ENCODE data around the gene ATP5IF1.

The ATP5IF1 gene

DNA sequence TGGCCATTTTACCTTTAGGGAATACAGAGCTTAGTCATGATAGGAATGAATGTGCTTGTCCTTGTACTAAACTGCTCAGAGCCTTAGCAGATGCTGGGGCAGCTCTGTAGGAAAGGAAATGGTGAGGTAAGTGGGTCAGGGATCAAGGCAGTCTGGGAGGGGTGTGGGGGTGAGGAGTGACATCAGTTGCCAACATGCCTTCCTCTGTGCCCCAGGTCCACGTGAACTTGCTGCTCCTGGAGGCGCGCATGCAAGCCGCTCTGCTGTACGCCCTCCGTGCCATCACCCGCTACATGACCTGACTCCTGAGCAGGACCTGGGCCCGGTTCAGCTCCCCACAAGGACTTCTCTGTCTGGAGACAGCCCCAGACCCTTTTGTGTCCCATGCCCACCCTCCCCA, 44.6 kb downstream of the ATP5IF1 start:
- H3K36me3 ChIP-seq (ENCODE audit: control insufficient read depth in 5 of 5, insufficient read depth in 5 of 5, low read length in 5 of 5), result peaks cover 6 to 56% (median 35%) of the 10 kb centered on the region in 5 donors
- peaks cover 14 to 51% (median 46%) of the 10 kb centered on the region in 5 donors for H3K4me1 ChIP-seq (ENCODE audit: control insufficient read depth in 5 of 5, insufficient read depth in 5 of 5, low read length in 5 of 5)
- H3K9ac ChIP-seq (ENCODE audit: low read length in 5 of 5), result peak overlapping the region in 4 of 5 donors; percentile 21 to 61 (median 40)
- no peaks in the 10 kb centered on the region for H3K27me3 ChIP-seq (ENCODE audit: control insufficient read depth in 5 of 5, insufficient read depth in 4 of 5, low read length in 5 of 5)
- no peaks in the 10 kb centered on the region for H3K9me3 ChIP-seq (ENCODE audit: control insufficient read depth in 5 of 5, low read length in 5 of 5)
- H3K4me3 ChIP-seq (ENCODE audit: low read depth in 1 of 5, low read length in 5 of 5), result peak overlapping the region; percentile 5 to 40 (median 13)
- peak overlapping the region; percentile 89 for H3K27ac ChIP-seq (ENCODE audit: low read depth, low read length)

GRCh38 chr1:28280977-28281381, 45.1 kb downstream of the ATP5IF1 start:
- Histone ChIP-seq H3K4me3 (ENCODE audit: low read depth in 1 of 5, low read length in 5 of 5) (peak overlapping the region; percentile 5 to 40 (median 13)), H3K27ac (ENCODE audit: low read depth, low read length) (peak overlapping the region; percentile 89), H3K4me1 (ENCODE audit: control insufficient read depth in 5 of 5, insufficient read depth in 5 of 5, low read length in 5 of 5) (peaks cover 14 to 52% (median 46%) of the 10 kb centered on the region in 5 donors), H3K27me3 (ENCODE audit: control insufficient read depth in 5 of 5, insufficient read depth in 4 of 5, low read length in 5 of 5) (no peaks in the 10 kb centered on the region), H3K9ac (ENCODE audit: low read length in 5 of 5) (peak overlapping the region in 3 of 5 donors; percentile 21 to 61 (median 55)), H3K9me3 (ENCODE audit: control insufficient read depth in 5 of 5, low read length in 5 of 5) (no peaks in the 10 kb centered on the region), H3K36me3 (ENCODE audit: control insufficient read depth in 5 of 5, insufficient read depth in 5 of 5, low read length in 5 of 5) (peaks cover 6 to 51% (median 31%) of the 10 kb centered on the region in 5 donors)

DNA sequence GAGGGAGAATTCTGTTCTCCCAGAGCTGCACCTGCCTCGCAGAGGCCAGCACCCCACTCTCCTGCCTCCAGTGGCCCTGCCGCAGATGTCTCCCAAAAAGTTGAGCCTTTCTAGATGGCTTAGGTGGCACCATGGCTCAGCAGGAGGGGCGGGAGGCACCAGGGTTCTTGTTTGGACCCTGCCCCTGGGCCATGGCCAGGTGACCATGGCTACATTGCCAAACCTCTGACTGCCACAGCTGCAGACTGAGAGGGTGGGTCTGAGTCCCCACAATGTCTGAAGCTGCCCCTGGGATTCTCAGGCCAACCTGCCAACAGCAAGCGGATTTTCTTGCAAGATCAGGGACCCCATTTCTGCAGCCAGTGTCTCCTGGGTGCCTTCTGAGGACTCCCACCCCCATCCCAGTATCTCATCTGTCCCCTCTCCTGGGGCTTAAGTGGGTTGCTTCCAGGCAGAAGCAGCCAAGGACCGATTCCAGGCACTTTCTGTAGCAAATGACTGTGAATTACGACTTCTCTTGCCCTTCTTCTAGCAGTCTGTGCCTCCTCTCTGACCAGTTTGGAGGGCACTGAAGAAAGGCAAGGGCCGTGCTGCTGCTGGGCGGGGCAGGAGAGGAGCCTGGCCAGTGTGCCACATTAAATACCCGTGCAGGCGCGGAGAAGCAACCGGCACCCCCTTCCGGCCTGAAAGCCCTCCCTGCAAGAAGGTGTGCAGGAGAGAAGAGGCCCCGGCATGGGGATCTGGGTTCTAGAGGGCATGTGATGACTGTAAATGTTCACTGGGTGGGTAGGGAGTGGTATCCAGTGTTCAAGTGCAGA, 45.9 kb downstream of the ATP5IF1 start:
- Histone ChIP-seq H3K4me3 (ENCODE audit: low read depth in 1 of 5, low read length in 5 of 5) (no peak overlapping the region), H3K27me3 (ENCODE audit: control insufficient read depth in 5 of 5, insufficient read depth in 4 of 5, low read length in 5 of 5) (no peaks in the 10 kb centered on the region), H3K9ac (ENCODE audit: low read length in 5 of 5) (peak overlapping the region in 3 of 5 donors; percentile 27 to 61 (median 33)), H3K9me3 (ENCODE audit: control insufficient read depth in 5 of 5, low read length in 5 of 5) (no peaks in the 10 kb centered on the region), H3K4me1 (ENCODE audit: control insufficient read depth in 5 of 5, insufficient read depth in 5 of 5, low read length in 5 of 5) (peaks cover 14 to 52% (median 46%) of the 10 kb centered on the region in 5 donors), H3K36me3 (ENCODE audit: control insufficient read depth in 5 of 5, insufficient read depth in 5 of 5, low read length in 5 of 5) (peaks cover 6 to 48% (median 31%) of the 10 kb centered on the region in 5 donors), H3K27ac (ENCODE audit: low read depth, low read length) (peak overlapping the region; percentile 89)

- Histone ChIP-seq H3K27me3 (ENCODE audit: control insufficient read depth in 5 of 5, insufficient read depth in 4 of 5, low read length in 5 of 5) (no peaks in the 10 kb centered on the region), H3K4me3 (ENCODE audit: low read depth in 1 of 5, low read length in 5 of 5) (no peak overlapping the region), H3K4me1 (ENCODE audit: control insufficient read depth in 5 of 5, insufficient read depth in 5 of 5, low read length in 5 of 5) (peaks cover 14 to 52% (median 46%) of the 10 kb centered on the region in 5 donors), H3K36me3 (ENCODE audit: control insufficient read depth in 5 of 5, insufficient read depth in 5 of 5, low read length in 5 of 5) (peaks cover 6 to 39% (median 24%) of the 10 kb centered on the region in 5 donors), H3K27ac (ENCODE audit: low read depth, low read length) (peak overlapping the region; percentile 89), H3K9ac (ENCODE audit: low read length in 5 of 5) (peak overlapping the region in 2 of 5 donors; percentile 7 to 61), H3K9me3 (ENCODE audit: control insufficient read depth in 5 of 5, low read length in 5 of 5) (no peaks in the 10 kb centered on the region)
Measured at GRCh38 chr1:28282426-28283407, 46.8 kb downstream of the ATP5IF1 start.

- no peaks in the 10 kb centered on the region for H3K9me3 ChIP-seq (ENCODE audit: control insufficient read depth in 5 of 5, low read length in 5 of 5)
- H3K36me3 ChIP-seq (ENCODE audit: control insufficient read depth in 5 of 5, insufficient read depth in 5 of 5, low read length in 5 of 5), result peaks cover 0 to 9% (median 0%) of the 10 kb centered on the region in 5 donors
- H3K27ac ChIP-seq (ENCODE audit: low read depth, low read length), result no peak overlapping the region
- peaks cover 10 to 37% (median 28%) of the 10 kb centered on the region in 5 donors for H3K4me1 ChIP-seq (ENCODE audit: control insufficient read depth in 5 of 5, insufficient read depth in 5 of 5, low read length in 5 of 5)
- no peak overlapping the region for H3K9ac ChIP-seq (ENCODE audit: low read length in 5 of 5)
- H3K4me3 ChIP-seq (ENCODE audit: low read depth in 1 of 5, low read length in 5 of 5), result no peak overlapping the region
- H3K27me3 ChIP-seq (ENCODE audit: control insufficient read depth in 5 of 5, insufficient read depth in 4 of 5, low read length in 5 of 5), result no peaks in the 10 kb centered on the region
Measured at GRCh38 chr1:28286111-28286510, 50.2 kb downstream of the ATP5IF1 start.

All from subcutaneous abdominal adipose tissue (tissue), 5 donors.